ENCODE results near the gene TMEM255B. TPM values are rescaled to one million over a fixed set of nuclear protein-coding genes. Genes with fewer than 3 reads are reported as not detected.

Gene TMEM255B
- total RNA-seq, 4 donors from 2014 or later: 1.8 to 17.3 (median 3.5) TPM; not detected in 1

DNA sequence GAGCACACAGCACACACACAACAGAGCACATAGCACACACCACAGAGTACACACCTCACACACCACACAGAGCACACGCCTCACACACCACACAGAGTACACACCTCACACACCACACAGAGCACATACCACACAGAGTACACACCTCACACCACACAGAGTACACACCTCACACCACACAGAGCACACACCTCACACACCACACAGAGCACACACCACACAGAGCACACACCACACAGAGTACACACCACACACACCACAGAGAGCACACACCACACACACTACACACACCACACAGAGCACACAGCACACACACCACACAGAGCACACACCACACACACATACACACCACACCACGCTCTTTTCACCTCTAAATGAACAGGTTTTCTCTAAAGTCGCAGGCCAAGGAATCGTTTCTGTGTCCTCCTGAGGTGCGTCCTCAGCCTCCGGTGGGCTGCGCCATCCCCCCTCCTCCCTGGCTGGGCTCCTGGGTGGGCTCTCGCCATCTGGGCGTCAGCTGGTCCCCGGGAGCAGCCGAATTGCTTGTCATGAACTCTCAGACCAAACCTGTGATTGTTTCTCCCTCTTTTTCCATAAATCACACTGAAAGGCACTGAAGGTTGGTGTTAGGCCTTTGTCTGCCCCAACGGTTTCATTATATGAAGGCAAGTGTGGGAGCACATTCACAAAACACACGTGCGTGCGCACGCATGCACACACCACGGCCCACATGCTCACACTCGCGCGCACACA is 37.4 kb downstream of the TMEM255B start:
- TF ChIP-seq, protein P1, sequence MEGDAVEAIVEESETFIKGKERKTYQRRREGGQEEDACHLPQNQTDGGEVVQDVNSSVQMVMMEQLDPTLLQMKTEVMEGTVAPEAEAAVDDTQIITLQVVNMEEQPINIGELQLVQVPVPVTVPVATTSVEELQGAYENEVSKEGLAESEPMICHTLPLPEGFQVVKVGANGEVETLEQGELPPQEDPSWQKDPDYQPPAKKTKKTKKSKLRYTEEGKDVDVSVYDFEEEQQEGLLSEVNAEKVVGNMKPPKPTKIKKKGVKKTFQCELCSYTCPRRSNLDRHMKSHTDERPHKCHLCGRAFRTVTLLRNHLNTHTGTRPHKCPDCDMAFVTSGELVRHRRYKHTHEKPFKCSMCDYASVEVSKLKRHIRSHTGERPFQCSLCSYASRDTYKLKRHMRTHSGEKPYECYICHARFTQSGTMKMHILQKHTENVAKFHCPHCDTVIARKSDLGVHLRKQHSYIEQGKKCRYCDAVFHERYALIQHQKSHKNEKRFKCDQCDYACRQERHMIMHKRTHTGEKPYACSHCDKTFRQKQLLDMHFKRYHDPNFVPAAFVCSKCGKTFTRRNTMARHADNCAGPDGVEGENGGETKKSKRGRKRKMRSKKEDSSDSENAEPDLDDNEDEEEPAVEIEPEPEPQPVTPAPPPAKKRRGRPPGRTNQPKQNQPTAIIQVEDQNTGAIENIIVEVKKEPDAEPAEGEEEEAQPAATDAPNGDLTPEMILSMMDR (IDR thresholded peaks at IDR 0.05): no peak
- TF ChIP-seq POLR2A (IDR thresholded peaks at IDR 0.05): no peak
- Histone ChIP-seq H3K4me1 (no peaks in the 10 kb centered on the region), H3K4me3 (no peak overlapping the region), H3K27me3 (no peaks in the 10 kb centered on the region), H3K36me3 (no peaks in the 10 kb centered on the region), H3K9me3 (no peaks in the 10 kb centered on the region), H3K27ac (no peak overlapping the region)
- peak in 2 of 3 donors; percentile 5 to 11 for DNase-seq

DNA sequence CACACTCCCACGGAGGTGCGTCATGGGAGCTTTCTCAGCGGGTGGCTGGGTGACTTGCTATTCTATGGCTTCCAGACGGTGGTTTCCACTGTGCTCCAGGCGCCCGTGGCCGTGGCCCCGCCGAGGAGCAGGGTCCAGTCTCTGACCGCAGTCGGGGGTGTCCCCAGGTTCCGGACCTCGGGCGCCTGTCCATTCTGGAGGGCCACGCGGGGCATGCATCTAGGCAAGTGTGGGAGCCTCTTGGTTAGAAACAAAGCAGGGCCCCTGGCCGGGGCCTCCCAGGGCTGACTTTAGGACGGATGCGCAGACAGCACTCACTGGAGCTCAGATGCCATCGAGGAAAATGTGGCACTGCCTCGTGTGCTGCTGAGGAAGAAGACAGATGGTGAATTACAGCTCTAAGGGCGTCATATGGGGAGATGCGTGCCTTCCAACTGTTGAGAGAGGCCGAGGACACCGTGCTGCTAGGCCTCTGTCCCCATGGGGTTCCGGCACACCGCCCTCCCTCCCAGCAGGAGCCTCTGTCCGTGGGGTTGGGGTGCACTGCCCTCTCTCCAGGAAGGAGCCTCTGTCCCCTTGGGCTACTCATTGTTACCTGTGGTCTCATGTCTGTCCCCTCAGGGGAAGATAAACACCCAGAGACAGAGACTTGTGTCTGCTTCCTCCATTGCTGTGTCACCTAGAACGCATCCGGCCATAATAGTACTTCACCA is 38.1 kb downstream of the TMEM255B start:
- peak in 2 of 3 donors; percentile 35 to 36 for DNase-seq
- no peak for TF ChIP-seq POLR2A (IDR thresholded peaks at IDR 0.05)
- TF ChIP-seq, protein P1 (IDR thresholded peaks at IDR 0.05): no peak
- Histone ChIP-seq H3K27ac (no peak overlapping the region), H3K36me3 (no peaks in the 10 kb centered on the region), H3K4me1 (peaks cover 0 to 5% (median 0%) of the 10 kb centered on the region in 4 donors), H3K27me3 (no peaks in the 10 kb centered on the region), H3K9me3 (no peaks in the 10 kb centered on the region), H3K4me3 (no peak overlapping the region)

DNA sequence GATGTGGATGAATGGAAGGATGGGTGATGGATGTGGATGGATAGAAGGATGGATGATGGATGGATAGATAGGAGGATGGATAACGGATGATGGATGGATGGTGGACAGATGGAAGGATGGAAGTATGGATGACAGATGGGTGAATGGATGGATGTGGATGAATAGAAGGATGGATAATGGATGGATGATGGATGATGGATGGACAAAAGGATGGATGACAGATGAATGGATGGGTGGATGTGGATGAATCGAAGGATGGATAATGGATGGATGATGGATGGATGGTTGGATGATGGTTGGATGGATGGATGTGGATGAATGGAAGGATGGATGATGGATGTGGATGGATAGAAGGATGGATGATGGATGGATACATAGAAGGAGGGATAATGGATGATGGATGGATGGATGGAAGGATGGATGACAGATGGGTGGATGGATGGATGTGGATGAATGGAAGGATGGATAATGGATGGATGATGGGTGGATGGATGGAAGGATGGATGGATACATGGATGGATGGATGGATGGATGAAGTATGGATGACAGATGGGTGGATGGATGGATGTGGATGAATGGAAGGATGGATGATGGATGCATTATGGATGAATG is 39.3 kb downstream of the TMEM255B start:
- H3K27ac ChIP-seq: no peak overlapping the region
- TF ChIP-seq, protein P1 (IDR thresholded peaks at IDR 0.05): no peak
- TF ChIP-seq POLR2A (IDR thresholded peaks at IDR 0.05): no peak
- no peaks in the 10 kb centered on the region for H3K9me3 ChIP-seq
- peaks cover 0 to 6% (median 0%) of the 10 kb centered on the region in 4 donors for H3K4me1 ChIP-seq
- no peaks in the 10 kb centered on the region for H3K36me3 ChIP-seq
- H3K27me3 ChIP-seq: no peaks in the 10 kb centered on the region
- H3K4me3 ChIP-seq: no peak overlapping the region
- DNase-seq: no peak

DNA sequence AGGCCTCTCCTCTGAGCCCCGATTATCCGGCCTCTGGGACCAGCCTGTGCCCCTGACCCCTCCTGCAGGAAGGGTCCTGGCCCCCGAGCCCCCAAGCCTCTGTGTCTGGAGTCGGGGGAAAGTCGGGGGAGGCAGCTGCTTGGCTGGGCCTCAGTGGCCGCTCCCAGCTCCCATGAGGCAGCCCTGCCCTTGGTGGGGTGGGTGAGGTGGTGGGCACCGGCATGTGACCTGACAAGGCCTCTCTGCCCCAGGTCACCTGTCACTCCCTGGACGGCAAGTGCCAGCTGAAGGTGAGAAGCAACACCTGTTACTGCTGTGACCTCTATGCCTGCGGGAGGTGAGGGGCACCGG is 41.5 kb downstream of the TMEM255B start:
- H3K9me3 ChIP-seq: no peaks in the 10 kb centered on the region
- H3K27me3 ChIP-seq: no peaks in the 10 kb centered on the region
- no peak for DNase-seq
- no peak overlapping the region for H3K4me3 ChIP-seq
- peaks cover 0 to 6% (median 0%) of the 10 kb centered on the region in 4 donors for H3K4me1 ChIP-seq
- H3K27ac ChIP-seq: no peak overlapping the region
- TF ChIP-seq, protein P1 (IDR thresholded peaks at IDR 0.05): no peak
- no peak for TF ChIP-seq POLR2A (IDR thresholded peaks at IDR 0.05)
- H3K36me3 ChIP-seq: no peaks in the 10 kb centered on the region

DNA sequence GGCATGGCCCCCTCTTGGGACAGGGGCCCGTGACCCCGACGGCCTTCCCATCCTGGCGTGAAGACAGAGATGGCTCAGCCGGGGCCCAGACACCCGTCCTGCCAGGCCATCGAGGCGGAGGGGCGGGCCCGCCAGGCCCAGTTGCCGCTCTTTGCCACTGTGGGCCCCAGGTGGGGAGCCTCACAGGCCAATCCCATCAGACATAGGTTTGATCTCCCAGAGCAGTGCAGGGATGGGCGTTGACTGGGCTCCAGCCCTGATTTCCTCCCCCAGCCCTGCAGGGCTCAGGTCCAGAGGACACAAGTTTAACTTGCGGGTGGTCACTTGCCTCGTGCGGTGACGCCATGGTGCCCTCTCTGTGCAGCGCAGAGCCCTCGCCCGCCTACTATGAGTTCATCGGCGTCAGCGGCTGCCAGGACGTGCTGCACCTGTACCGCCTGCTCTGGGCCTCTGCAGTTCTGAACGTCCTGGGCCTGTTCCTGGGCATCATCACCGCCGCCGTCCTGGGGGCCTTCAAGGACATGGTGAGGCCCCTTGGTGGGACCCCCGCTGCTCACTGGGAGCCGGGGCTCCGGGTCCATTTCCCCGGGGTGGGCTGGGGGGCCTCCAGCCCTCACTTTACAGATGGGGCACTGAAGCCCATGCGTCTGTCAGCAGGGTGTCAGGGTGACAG is 42.4 kb downstream of the TMEM255B start:
- no peaks in the 10 kb centered on the region for H3K36me3 ChIP-seq
- H3K27me3 ChIP-seq: no peaks in the 10 kb centered on the region
- peaks cover 0 to 6% (median 0%) of the 10 kb centered on the region in 4 donors for H3K4me1 ChIP-seq
- TF ChIP-seq, protein P1 (IDR thresholded peaks at IDR 0.05): no peak
- no peak for TF ChIP-seq POLR2A (IDR thresholded peaks at IDR 0.05)
- DNase-seq: peak in 1 of 3 donors; percentile 39
- no peak overlapping the region for H3K4me3 ChIP-seq
- H3K27ac ChIP-seq: no peak overlapping the region
- no peaks in the 10 kb centered on the region for H3K9me3 ChIP-seq

All from Peyer's patch (tissue), 4 donors.